H1 (cell line): ENCODE measurements around the gene TDRD5. TPM values are rescaled to one million over a fixed set of nuclear protein-coding genes. Genes with fewer than 3 reads are reported as not detected.

Experiments
- CEBPB ChIP-seq: IDR thresholded peaks from 2 replicates; pipeline ENCODE4 v1.6.1; 2012; ENCODE audit warnings: low read depth, low read length
- EZH2 ChIP-seq: fragments of 200-600 bp; sonication (generic); IDR thresholded peaks from 2 replicates; pipeline ENCODE4 v1.7.1; 2012; ENCODE audit warnings: low read depth, mild to moderate bottlenecking, moderate library complexity, low read length, inconsistent platforms; ENCODE audit not compliant: severe bottlenecking
- RBBP5 ChIP-seq: IDR thresholded peaks from 2 replicates; pipeline ENCODE4 v1.7.1; 2012; ENCODE audit warnings: low read depth, mild to moderate bottlenecking, inconsistent platforms, low read length, moderate library complexity, borderline replicate concordance
- RXRA ChIP-seq: IDR thresholded peaks from 2 replicates; pipeline ENCODE4 v1.6.1; 2011; ENCODE audit warnings: low read depth, mild to moderate bottlenecking, low read length, moderate library complexity; ENCODE audit not compliant: insufficient read depth
- ZNF274 ChIP-seq: IDR thresholded peaks from 2 replicates; pipeline ENCODE4 v1.7.0; 2012; ENCODE audit warnings: low read length, borderline replicate concordance; ENCODE audit errors: extremely low read depth
- polyA plus RNA-seq, 7 experiments: library from polyadenylated mRNA; depleted of rRNA in 3 of 7; stranded (reverse) in 5 of 7; unstranded in 2 of 7; fragments of >200 nt in 5 of 7; fragments of 200-250 nt in 2 of 7; gene quantifications; 1 replicate in 5 of 7; 2 replicates in 1 of 7; 4 replicates in 1 of 7; pipeline versions ENCODE4 v1.2.1 to v1.2.3, GENCODE V29; 2011 to 2013; ENCODE audit warnings: missing spikeins in 2 of 7, mixed read lengths in 2 of 7
- total RNA-seq: library from RNA; stranded (reverse); fragmentation: NEBNext Ultra II Directional; extraction: Animal tissue kit (Norgen Biotek cat#: 25700); gene quantifications from 2 replicates; pipeline ENCODE4 v1.2.1, GENCODE V29; 2021

Gene TDRD5
- total and polyA plus RNA-seq, 2 of the 8 experiments (the other 6 are each of a cell fraction or from before 2014, with no cell fraction given): 0.53 to 1.4 TPM

GRCh38 chr1:179729881-179730280 is 138.2 kb downstream of the TDRD5 start (continued):
- TF ChIP-seq CEBPB (no peak), RBBP5 (no peak), ZNF274 (no peak), RXRA (no peak), EZH2 (no peak)
